Skin of body (tissue), 2 donors: ENCODE data around the gene MAP3K8. TPM values are rescaled to one million over a fixed set of nuclear protein-coding genes. Genes with fewer than 3 reads are reported as not detected.

Experiments
- DNase-seq: peaks from one replicate; lab custom pipeline; 2025; lab: John Stamatoyannopoulos, UW
- total RNA-seq: library from RNA; depleted of rRNA; stranded (reverse); fragments of >200 nt; gene quantifications from one replicate; pipeline ENCODE4 v1.2.3, GENCODE V29; 2014

Gene MAP3K8
- 25.5 TPM for total RNA-seq

DNA sequence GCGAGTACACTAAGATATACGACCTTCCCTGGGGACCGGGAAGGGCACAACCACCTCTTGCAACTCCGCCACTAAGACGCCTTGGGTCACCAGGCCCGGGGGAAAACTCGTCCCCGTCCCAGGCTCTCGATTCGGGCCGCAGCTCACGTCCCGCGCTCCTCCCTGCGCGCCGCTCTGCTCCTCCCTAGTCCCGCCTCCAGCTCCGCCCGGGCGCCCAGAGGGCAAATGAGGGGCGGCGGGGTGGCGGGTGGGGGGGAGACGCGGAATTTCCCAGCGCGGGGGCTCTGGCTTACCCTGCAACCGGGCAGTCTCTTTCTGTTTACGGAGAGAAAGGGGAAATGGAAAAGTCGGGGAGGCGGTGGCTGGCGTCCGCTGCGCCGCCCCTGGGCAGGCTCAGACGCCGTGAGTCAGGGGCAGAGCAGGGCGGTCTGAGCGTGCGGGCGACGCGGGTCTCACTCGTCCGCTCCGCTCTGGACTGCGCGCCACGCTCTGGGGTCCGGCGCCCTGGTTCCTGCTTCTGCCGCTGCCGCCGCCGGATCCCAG, at the start of gene MAP3K8:
Gene MAP3K8 (plus strand): TSS at position 455 of the 543 bp plus-strand sequence. CDS start 4,755 bp downstream, outside the sequence.
- DNase-seq = peak; percentile 79

GRCh38 chr10:30384701-30385201, 49.2 kb upstream of the MAP3K8 start:
- no peak for DNase-seq

- DNase-seq = no peak
Observed at GRCh38 chr10:30386801-30387588, 47.0 kb upstream of the MAP3K8 start.

DNA sequence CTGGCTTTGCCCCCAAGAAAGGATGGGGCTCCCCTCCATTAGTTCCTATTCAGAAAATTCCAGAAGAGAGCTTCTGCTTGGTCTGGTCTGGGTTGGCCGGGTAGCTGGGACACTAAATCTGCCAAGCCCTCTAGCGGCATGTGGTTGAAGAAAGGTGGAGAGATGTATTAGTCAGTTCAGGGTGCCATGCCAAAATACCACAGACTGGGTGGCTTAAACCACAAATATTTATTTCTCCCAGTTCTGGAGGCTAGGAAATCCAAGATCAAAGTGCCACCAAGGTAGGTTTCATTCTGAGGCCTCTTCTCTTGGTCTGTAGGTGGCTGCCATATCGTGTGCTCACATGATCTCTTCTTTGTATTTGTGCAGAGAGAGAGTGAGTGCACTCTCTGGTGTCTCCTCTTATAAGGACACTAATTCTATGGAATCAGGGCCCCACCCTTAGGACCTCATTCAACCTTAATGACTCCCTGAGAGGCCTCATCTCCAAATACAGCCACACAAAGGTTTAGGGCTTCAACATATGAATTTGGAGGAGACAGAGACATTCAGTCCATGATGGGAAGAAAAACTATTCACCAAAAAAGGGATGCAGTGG, 46.2 kb upstream of the MAP3K8 start:
- DNase-seq = no peak

DNA sequence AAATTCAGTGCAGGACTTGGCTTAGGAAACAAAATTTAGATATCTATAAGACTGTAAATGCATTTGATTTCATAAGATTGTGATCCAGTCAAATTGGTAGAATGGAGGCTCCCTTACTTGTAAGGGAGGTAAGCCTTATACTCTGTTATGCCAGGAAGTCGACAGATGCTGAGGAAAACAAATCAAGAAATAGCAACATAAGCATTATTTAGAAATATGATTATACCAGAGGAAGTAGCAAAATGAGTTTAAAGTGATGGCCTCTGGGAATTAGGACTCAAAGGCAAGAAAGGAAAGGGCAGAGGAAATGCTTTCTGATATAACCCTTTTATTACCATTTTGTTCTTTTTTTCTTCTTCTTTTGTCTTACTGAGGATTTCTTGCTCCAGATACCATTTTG, 44.4 kb upstream of the MAP3K8 start:
- no peak for DNase-seq

DNA sequence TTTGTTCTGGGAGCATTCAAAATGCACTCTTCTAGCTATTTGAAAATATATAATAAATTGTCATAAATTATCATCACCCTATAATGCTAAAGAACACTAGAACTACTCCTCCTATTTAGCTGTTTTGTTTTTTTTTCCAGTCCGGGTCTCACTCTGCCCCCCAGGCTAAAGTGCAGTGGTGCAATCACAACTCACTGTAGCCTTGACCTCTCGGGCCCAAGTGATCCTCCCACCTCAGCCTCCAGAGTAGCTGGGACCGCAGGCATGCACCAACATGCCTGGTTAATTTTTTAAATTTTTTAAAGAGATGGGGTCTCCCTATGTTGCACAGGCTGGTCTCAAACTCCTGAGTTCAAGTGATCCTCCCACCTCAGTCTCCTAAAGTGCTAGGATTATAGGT, 43.8 kb upstream of the MAP3K8 start:
- no peak for DNase-seq

DNA sequence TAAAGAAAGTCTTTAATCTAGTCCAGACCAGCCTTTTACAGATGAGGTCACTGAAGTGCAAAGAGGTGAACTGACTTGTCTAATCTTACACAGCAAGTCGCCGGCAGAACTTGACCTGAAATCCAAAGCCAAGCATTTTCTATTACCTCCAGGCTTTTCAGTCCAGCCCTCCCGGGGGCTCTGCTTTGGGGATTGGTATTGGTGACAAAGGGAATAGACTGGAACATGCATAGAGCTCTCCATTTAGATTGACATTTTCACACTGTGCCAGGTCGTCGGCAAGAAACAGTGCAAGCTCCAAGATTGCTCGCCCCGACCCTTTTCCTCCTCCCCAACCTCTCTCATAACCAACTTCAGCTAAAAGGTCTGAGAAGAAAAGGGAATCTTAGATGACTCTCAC, 42.7 kb upstream of the MAP3K8 start:
- DNase-seq = no peak

GRCh38 chr10:30392564-30392990, 41.4 kb upstream of the MAP3K8 start:
- DNase-seq = peak; percentile 44

- no peak for DNase-seq
Observed at GRCh38 chr10:30396293-30396692, 37.7 kb upstream of the MAP3K8 start.

- no peak for DNase-seq
Observed at GRCh38 chr10:30396698-30397097, 37.3 kb upstream of the MAP3K8 start.

DNA sequence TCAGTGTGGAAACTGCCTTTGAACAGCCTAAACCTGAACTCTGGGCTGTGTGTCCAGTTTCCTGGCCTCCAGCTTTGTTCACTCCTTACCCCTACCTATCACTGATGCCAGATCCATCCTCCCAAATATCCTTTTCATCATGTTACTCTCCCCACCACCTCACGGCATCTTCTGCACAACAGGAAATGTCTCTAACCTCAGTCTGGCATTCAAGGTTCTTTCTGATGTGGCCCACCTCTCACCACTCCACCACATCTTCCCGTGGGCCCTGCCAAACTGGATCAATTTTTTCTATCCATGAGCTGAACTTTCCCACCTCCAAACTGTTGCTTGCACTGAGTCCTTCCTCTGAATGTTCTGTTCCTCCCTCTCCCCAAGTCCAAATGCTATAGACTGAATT, 35.8 kb upstream of the MAP3K8 start:
- no peak for DNase-seq

DNA sequence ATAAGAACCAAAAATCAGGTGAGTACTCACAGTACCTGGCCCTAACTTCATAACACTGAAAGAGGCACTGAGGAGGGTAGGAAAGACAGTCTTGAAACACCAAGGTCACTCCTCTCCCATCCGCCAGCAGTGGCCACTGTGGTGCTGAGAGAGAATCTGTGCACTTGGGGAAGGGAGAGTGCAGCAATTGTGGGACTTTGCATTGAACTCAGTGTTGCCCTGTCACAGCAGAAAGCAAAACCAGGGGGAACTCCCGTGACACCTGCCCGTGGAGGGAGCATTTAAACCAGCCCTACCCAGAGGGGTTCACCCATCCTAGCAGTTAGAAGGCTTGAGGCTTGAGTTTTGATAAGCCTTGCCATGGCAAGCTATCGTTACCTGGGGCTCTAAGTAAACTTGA, 35.2 kb upstream of the MAP3K8 start:
- DNase-seq = no peak

DNA sequence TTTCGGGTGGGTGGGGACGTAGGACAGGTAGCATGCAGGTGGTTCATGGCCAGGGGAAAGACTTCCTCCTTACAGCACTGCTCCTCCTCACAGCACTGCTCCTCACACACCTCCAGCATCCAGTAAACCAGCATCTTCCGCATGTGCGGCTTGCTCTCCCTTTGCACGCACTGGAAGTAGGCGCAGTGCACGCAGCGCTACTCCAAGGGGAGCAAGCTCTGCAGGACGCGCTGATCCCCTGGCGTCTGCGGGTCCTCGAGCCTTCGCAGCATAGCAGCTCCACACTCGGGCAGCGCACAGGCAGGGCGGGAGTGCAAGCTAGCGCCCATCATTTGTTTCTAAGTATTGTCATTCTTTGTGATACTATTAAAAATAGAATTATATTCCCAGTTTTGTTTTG, 30.5 kb upstream of the MAP3K8 start:
- DNase-seq = no peak

DNA sequence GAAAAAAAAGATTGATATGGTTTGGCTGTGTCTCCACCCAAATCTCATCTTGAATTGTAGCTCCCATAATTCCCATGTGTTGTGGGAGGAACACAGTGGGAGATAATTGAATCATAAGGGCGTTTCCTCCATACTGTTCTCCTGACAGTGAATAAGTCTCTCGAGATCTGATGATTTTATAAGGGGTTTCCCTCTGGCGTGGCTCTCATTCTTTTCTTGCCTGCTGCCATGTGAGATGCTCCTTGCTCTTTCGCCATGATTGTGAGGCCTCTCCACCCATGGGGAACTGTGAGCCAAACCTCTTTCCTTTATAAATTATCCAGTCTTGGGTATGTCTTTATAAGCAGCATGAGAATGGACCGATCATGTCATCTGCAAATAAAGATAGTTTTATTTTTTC, 29.4 kb upstream of the MAP3K8 start:
- no peak for DNase-seq

DNA sequence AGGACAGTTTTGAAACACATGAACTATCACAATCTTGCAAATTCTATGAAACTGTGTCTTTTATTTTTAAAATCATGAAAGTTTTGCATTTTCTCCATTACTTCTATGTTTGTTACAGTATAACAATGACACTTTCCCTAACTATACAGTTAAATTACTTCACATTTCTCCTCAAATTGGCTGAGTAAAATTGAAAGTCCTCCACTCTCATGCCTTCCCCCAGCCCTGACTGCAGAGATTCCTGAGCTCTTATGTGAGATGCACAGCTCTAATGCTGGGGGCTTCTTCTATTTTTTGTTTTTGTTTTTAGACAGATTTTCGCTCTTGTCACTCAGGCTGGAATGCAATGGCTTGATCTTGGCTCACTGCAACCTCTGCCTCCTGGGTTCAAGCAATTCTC, 22.7 kb upstream of the MAP3K8 start:
- DNase-seq = no peak

- DNase-seq = no peak
Observed at GRCh38 chr10:30412901-30413300, 21.1 kb upstream of the MAP3K8 start.

DNA sequence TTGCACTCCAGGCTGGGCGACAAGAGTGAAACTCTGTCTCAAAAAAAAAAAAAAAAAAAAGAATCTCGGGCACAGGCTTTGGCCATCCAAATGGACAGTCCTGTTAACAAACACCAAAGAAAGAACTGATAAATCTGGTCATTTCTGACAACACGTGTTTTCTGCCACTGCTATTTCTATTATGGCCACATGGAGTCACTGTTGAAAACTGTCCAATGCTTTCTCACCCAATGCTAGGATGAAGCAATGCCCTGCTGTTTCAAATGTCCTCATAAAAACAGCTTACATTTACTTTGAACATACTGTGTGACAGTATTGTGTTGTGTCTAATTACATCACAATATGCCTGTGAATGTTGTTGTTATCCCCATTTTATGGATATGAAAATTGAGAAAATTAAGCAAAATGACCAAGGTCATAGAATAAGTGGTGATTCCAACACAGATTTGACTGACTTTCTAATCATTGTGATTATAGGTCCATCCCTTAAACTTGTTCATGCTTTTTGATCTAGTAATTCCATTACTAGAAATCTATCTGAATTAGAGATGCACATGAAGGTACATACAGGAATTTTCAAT, 19.9 kb upstream of the MAP3K8 start:
- peak; percentile 66 for DNase-seq

DNA sequence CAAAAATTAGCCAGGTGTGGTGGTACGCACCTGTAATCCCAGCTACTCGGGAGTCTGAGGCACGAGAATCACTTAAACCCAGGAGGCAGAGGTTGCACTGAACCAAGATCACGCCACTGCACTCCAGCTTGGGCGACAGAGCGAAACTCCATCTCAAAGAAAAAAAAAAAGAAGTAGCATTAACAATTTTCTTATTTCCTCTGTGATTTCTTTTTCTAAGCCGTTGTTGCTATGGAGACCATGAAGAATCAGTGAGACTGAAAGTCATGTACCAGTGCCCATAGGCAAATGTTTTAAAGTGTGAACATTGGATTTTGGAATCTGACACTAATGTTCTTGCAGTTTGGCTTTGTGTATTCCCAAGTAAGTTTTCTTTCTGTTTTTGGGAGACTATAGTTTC, 18.4 kb upstream of the MAP3K8 start:
- no peak for DNase-seq

GRCh38 chr10:30417301-30417700, 16.7 kb upstream of the MAP3K8 start:
- DNase-seq = no peak

GRCh38 chr10:30420266-30420665, 13.7 kb upstream of the MAP3K8 start:
- no peak for DNase-seq

- DNase-seq = no peak
Observed at GRCh38 chr10:30420766-30421165, 13.2 kb upstream of the MAP3K8 start.

GRCh38 chr10:30422151-30422695, 11.8 kb upstream of the MAP3K8 start:
- DNase-seq = no peak
